ENCODE results near the gene FLG2.
"Not testable (repeated sequence)": the region's sequence is repeated elsewhere in the genome, so short reads cannot be mapped to it uniquely, and the experiment has no call there.

The FLG2 gene

DNA sequence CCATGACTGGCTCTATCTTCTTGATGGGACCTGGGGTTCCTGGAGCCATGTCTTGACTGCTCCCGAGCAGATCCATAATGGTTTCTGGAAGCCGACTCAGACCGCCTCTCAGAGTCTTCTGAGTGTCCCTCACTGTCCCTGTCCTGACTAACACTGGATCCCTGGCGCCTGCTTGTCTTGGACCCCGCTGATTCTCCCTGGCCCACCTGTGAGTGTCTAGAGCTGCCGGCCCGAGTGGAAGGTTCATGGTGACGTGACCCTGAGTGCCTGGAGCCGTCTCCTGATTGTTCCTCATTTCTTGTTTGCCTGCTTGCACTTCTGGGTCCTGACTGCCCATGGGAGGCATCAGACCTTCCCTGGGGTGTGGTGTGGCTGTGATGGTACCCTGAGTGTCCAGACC is 49.9 kb downstream of the FLG2 start:
- DNase-seq: no peak

DNA sequence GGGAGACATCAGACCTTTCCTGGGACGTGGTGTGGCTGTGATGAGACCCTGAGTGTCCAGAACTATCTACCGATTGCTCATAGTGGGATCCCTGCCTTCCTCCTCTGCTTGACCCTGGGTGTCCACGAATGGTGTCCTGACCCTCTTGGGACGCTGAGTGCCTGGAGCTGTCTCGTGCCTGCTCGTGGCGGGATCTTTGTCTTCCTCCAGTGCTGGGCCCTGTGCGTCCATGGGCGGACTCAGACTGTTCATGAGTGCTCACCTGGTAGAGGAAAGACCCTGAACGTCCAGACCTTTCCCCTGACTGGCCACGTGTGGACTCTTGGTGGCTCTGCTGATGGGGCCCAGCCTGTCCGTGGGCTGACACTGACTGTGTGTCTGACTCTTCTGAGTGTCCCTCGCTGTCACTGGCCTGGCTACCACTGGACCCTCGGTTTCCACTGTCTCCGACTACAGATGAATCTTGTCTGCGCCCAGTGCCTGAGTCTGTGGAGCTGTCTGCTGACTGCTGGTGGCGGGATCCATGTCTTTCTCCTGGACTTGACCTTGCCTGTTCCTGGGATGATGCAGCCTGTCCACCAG is 50.4 kb downstream of the FLG2 start:
- not testable (repeated sequence) for DNase-seq

DNA sequence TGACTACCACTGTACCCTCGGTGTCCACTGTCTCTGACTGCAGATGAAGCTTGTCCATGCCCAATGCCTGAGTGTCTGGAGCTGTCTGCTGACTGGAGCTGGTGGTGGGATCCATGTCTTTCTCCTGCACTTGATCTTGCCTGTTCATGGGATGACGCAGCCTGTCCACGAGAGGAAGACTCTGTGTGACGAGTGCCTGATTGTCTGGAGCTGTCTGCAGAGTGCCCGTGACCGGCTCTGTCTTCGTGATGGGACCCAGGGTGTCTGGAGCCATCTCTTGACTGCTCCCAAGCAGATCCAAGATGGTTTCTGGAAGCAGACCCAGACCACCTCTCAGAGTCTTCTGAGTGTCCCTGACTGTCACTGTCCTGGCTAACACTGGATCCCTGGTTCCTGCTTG is 51.0 kb downstream of the FLG2 start:
- not testable (repeated sequence) for DNase-seq

DNA sequence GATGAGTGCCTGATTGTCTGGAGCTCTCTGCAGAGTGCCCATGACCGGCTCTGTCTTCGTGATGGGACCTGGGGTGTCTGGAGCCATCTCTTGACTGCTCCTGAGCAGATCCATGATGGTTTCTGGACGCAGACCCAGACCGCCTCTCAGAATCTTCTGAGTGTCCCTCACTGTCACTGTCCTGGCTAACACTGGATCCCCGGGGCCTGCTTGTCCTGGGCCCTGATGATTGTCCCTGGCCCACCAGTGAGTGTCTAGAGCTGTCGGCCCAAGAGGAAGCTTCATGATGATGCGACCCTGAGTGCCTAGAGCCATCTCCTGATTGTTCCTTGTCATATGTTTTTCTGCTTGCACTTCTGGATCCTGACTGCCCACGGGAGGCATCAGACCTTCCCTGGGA is 51.8 kb downstream of the FLG2 start:
- DNase-seq: not testable (repeated sequence)

DNA sequence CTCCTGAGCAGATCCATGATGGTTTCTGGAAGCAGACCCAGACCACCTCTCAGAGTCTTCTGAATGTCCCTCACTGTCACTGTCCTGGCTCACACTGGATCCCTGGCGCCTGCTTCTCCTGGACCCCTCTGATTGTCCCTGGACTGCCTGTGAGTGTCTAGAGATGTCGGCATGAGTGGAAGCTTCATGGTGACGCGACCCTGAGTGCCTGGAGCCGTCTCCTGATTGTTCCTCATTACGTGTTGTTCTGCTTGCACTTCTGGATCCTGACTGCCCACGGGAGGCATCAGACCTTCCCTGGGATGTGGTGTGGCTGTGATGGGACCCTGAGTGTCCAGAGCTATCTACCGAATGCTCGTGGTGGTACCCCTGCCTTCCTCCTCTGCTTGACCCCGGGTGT is 53.7 kb downstream of the FLG2 start:
- DNase-seq: not testable (repeated sequence)

DNA sequence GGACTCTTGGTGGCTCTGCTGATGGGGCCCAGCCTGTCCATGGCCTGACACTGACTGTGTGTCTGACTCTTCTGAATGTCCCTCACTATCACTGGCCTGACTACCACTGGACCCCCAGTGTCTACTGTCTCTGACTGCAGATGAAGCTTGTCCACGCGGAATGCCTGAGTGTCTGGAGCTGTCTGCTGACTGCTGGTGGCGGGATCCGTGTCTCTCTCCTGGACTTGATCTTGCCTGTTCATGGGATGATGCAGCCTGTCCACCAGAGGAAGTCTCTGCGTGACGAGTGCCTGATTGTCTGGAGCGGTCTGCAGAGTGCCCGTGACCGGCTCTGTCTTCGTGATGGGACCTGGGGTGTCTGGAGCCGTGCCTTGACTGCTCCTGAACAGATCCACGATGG is 55.0 kb downstream of the FLG2 start:
- DNase-seq: not testable (repeated sequence)

DNA sequence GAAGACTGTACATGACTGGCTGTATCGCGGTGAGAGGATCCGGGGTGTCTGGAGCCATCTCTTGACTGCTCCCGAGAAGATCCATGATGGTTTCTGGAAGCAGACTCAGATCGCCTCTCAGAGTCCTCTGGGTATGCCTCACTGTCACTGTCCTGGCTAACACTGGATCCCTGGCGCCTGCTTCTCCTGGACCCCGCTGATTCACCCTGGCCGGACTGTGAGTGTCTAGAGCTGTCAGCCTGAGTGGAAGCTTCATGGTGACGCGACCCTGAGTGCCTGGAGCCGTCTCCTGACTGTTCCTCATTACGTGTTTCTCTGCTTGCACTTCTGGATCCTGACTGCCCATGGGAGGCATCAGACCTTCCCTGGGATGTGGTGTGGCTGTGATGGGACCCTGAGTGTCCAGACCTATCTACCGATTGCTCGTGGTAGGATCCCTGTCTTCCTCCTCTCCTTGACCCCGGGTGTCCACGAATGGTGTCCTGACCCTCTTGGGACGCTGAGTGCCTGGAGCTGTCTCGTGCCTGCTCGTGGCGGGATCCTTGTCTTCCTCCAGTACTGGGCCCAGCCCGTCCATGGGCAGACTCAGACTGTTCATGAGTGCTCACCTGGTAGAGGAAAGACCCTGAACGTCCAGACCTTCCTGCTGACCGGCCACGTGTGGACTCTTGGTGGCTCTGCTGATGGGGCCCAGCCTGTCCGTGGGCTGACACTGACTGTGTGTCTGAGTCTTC is 56.5 kb downstream of the FLG2 start:
- DNase-seq: not testable (repeated sequence)
